ENCODE results near the gene RGS3. TPM values are rescaled to one million over a fixed set of nuclear protein-coding genes. Genes with fewer than 3 reads are reported as not detected.

The RGS3 gene
- total and polyA plus RNA-seq, 2 of the 13 experiments (the other 11 are each of a cell fraction or from before 2014, with no cell fraction given), result 17.1 to 28.8 TPM

- H3K79me2 ChIP-seq (ENCODE audit: insufficient read depth, low read length), result peaks cover 11% of the 10 kb centered on the region
Observed at GRCh38 chr9:113501129-113501686, 37.7 kb downstream of the RGS3 start.

More at GRCh38 chr9:113501129-113501686, 37.7 kb downstream of the RGS3 start:
- peaks cover 3 to 14% of the 10 kb centered on the region in 2 experiments for H3K36me3 ChIP-seq (replicated peaks in 1 of 2; ENCODE audit: control insufficient read depth in 1 of 2, insufficient read depth in 2 of 2, low read length in 2 of 2)
- no peak for FAIRE-seq
- in situ Hi-C loops (cut with HindIII; ENCODE audit: extremely low pct_ligation_motif_present, low pct_unique_long_range_greater_than_20kb) (no loop called here), intact Hi-C loops (cut with micrococcal nuclease; ENCODE audit: unreplicated experiment) (no loop called here)
- peaks cover 47% of the 10 kb centered on the region for H3K4me1 ChIP-seq (ENCODE audit: insufficient read depth, low read length)
- no peaks in the 10 kb centered on the region for H3K27me3 ChIP-seq (ENCODE audit: control insufficient read depth in 1 of 2, insufficient read depth in 2 of 2, low read length in 2 of 2)
- no TSS peak for BruUV-seq (replicated peaks)
- ATAC-seq, result no peak
- H4K20me1 ChIP-seq (ENCODE audit: insufficient read depth, low read length), result no peaks in the 10 kb centered on the region
- POLR2A ChIA-PET, result no interaction called here
- no peaks in the 10 kb centered on the region for H3K9me3 ChIP-seq (ENCODE audit: low read length)
- TF ChIP-seq HMGA1 (CRISPR knock-in tag; conservative IDR thresholded peaks at IDR 0.05) (no peak), SMC3 (IDR thresholded peaks at IDR 0.05; ENCODE audit: low read length) (no peak), RXRB (CRISPR knock-in tag; IDR thresholded peaks at IDR 0.05; ENCODE audit: borderline replicate concordance) (no peak), ZMAT3 (CRISPR knock-in tag; conservative IDR thresholded peaks at IDR 0.05) (no peak), ZNF672 (CRISPR knock-in tag; IDR thresholded peaks at IDR 0.05) (no peak), ZNF713 (CRISPR knock-in tag; IDR thresholded peaks at IDR 0.05) (no peak), TBX3 (IDR thresholded peaks at IDR 0.05; ENCODE audit: borderline replicate concordance) (no peak), MYC (CRISPR knock-in tag; IDR thresholded peaks at IDR 0.05; ENCODE audit: borderline replicate concordance) (no peak), TOE1 (CRISPR knock-in tag; IDR thresholded peaks at IDR 0.05) (no peak), GATA4 (IDR thresholded peaks at IDR 0.05; ENCODE audit: borderline replicate concordance, low read depth) (no peak), RELA (CRISPR knock-in tag; IDR thresholded peaks at IDR 0.05) (no peak), SNRNP70 (IDR thresholded peaks at IDR 0.05; ENCODE audit: low read depth, low read length) (no peak), ETS1 (CRISPR knock-in tag; IDR thresholded peaks at IDR 0.05) (no peak)
- TF ChIP-seq, protein P1, sequence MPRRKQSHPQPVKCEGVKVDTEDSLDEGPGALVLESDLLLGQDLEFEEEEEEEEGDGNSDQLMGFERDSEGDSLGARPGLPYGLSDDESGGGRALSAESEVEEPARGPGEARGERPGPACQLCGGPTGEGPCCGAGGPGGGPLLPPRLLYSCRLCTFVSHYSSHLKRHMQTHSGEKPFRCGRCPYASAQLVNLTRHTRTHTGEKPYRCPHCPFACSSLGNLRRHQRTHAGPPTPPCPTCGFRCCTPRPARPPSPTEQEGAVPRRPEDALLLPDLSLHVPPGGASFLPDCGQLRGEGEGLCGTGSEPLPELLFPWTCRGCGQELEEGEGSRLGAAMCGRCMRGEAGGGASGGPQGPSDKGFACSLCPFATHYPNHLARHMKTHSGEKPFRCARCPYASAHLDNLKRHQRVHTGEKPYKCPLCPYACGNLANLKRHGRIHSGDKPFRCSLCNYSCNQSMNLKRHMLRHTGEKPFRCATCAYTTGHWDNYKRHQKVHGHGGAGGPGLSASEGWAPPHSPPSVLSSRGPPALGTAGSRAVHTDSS (CRISPR knock-in tag; conservative IDR thresholded peaks at IDR 0.05), result no peak
- TF ChIP-seq, protein P2, sequence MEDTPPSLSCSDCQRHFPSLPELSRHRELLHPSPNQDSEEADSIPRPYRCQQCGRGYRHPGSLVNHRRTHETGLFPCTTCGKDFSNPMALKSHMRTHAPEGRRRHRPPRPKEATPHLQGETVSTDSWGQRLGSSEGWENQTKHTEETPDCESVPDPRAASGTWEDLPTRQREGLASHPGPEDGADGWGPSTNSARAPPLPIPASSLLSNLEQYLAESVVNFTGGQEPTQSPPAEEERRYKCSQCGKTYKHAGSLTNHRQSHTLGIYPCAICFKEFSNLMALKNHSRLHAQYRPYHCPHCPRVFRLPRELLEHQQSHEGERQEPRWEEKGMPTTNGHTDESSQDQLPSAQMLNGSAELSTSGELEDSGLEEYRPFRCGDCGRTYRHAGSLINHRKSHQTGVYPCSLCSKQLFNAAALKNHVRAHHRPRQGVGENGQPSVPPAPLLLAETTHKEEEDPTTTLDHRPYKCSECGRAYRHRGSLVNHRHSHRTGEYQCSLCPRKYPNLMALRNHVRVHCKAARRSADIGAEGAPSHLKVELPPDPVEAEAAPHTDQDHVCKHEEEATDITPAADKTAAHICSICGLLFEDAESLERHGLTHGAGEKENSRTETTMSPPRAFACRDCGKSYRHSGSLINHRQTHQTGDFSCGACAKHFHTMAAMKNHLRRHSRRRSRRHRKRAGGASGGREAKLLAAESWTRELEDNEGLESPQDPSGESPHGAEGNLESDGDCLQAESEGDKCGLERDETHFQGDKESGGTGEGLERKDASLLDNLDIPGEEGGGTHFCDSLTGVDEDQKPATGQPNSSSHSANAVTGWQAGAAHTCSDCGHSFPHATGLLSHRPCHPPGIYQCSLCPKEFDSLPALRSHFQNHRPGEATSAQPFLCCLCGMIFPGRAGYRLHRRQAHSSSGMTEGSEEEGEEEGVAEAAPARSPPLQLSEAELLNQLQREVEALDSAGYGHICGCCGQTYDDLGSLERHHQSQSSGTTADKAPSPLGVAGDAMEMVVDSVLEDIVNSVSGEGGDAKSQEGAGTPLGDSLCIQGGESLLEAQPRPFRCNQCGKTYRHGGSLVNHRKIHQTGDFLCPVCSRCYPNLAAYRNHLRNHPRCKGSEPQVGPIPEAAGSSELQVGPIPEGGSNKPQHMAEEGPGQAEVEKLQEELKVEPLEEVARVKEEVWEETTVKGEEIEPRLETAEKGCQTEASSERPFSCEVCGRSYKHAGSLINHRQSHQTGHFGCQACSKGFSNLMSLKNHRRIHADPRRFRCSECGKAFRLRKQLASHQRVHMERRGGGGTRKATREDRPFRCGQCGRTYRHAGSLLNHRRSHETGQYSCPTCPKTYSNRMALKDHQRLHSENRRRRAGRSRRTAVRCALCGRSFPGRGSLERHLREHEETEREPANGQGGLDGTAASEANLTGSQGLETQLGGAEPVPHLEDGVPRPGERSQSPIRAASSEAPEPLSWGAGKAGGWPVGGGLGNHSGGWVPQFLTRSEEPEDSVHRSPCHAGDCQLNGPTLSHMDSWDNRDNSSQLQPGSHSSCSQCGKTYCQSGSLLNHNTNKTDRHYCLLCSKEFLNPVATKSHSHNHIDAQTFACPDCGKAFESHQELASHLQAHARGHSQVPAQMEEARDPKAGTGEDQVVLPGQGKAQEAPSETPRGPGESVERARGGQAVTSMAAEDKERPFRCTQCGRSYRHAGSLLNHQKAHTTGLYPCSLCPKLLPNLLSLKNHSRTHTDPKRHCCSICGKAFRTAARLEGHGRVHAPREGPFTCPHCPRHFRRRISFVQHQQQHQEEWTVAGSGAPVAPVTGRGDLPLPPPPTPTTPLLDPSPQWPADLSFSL (CRISPR knock-in tag; IDR thresholded peaks at IDR 0.05), result no peak
- WGBS (ENCODE audit: low lambda C conversion rate), result 97% methylated on average over 16 of the region's 20 CpGs
- CTCF ChIA-PET (ENCODE audit: low intra/inter-chr PET ratio, low total read pairs), result no interaction called here
- H3K4me3 ChIP-seq (replicated peaks in 1 of 3; ENCODE audit: insufficient read depth in 1 of 3, low read depth in 2 of 3, low read length in 3 of 3), result no peak overlapping the region
- H3K9ac ChIP-seq (ENCODE audit: insufficient read depth, low read depth, low read length), result no peak overlapping the region
- no peak overlapping the region for H2AFZ ChIP-seq (ENCODE audit: low read length)
- no peak overlapping the region for H3K27ac ChIP-seq (ENCODE audit: extremely low read length, insufficient read depth, low read length)
- DNase-seq (ENCODE audit: low spot score), result no peak
- H3K4me2 ChIP-seq (ENCODE audit: low read depth, low read length), result no peak overlapping the region
